GM18526 (cell line): ENCODE data around the gene WASF3.

Experiments used
- POLR2A ChIP-seq: IDR thresholded peaks from 3 replicates; pipeline ENCODE4 v1.6.1; 2011; ENCODE audit not compliant: insufficient read length; ENCODE audit errors: extremely low read depth

Gene WASF3

GRCh38 chr13:26678330-26678729 lies 120.8 kb downstream of the WASF3 start:
- TF ChIP-seq POLR2A, result no peak

- TF ChIP-seq POLR2A, result no peak
Measured at GRCh38 chr13:26678796-26679195, 121.3 kb downstream of the WASF3 start.

GRCh38 chr13:26679411-26680122 lies 122.1 kb downstream of the WASF3 start:
- no peak for TF ChIP-seq POLR2A

GRCh38 chr13:26680123-26680450 lies 122.6 kb downstream of the WASF3 start:
- TF ChIP-seq POLR2A, result no peak

- TF ChIP-seq POLR2A, result no peak
Measured at GRCh38 chr13:26680572-26680971, 123.1 kb downstream of the WASF3 start.

GRCh38 chr13:26681036-26681435 lies 123.6 kb downstream of the WASF3 start:
- no peak for TF ChIP-seq POLR2A

GRCh38 chr13:26682606-26683005 lies 125.1 kb downstream of the WASF3 start:
- no peak for TF ChIP-seq POLR2A

GRCh38 chr13:26685606-26686005 lies 128.1 kb downstream of the WASF3 start:
- TF ChIP-seq POLR2A, result no peak

GRCh38 chr13:26686285-26686684 lies 128.8 kb downstream of the WASF3 start:
- TF ChIP-seq POLR2A, result no peak

GRCh38 chr13:26688286-26688685 lies 130.8 kb downstream of the WASF3 start:
- no peak for TF ChIP-seq POLR2A

- TF ChIP-seq POLR2A, result no peak
Measured at GRCh38 chr13:26688980-26689379, 131.5 kb downstream of the WASF3 start.

- TF ChIP-seq POLR2A, result no peak
Measured at GRCh38 chr13:26693749-26694463, 136.4 kb downstream of the WASF3 start.

- TF ChIP-seq POLR2A, result no peak
Measured at GRCh38 chr13:26694609-26695359, 137.3 kb downstream of the WASF3 start.

- TF ChIP-seq POLR2A, result no peak
Measured at GRCh38 chr13:26695360-26695705, 137.8 kb downstream of the WASF3 start.

GRCh38 chr13:26695891-26696311 lies 138.4 kb downstream of the WASF3 start:
- TF ChIP-seq POLR2A, result no peak
